HEK293 (cell line): ENCODE data around the gene SLCO1B3.

ENCODE experiments used
- CTCF ChIA-PET: fragments of 350-600 bp; formaldehyde crosslinking; extraction: SDS; loops from one replicate; lab custom pipeline; 2021; ENCODE audit warnings: antibody characterized with exemption; lab: Yijun Ruan, JAX
- POLR2A ChIA-PET: fragments of 300-600 bp; formaldehyde crosslinking; extraction: SDS; loops from one replicate; lab custom pipeline; 2020; ENCODE audit warnings: antibody characterized with exemption, inconsistent platforms; lab: Yijun Ruan, JAX
- H3K27ac ChIP-seq: fragments of 200-500 bp; sonication (Bioruptor generic); 2 replicates; pipeline ENCODE4 v1.5.1; 2014; ENCODE audit warnings: low read depth, low read length, control low read depth, inconsistent platforms; ENCODE audit errors: extremely low read depth
- H3K36me3 ChIP-seq, 2 experiments: fragments of 200-500 bp in 1 of 2; sonication (Bioruptor generic) in 1 of 2; 1 replicate in 1 of 2; 2 replicates in 1 of 2; pipeline ENCODE4 v1.5.1; 2014 to 2017; ENCODE audit warnings: inconsistent platforms in 2 of 2, low read length in 2 of 2; ENCODE audit not compliant: control insufficient read depth in 2 of 2, insufficient read depth in 1 of 2
- H3K4me1 ChIP-seq: fragments of 200-500 bp; sonication (Bioruptor generic); 2 replicates; pipeline ENCODE4 v1.5.1; 2014; ENCODE audit warnings: mild to moderate bottlenecking, low read length, inconsistent platforms; ENCODE audit not compliant: control insufficient read depth, insufficient read depth
- H3K4me3 ChIP-seq: 2 replicates; pipeline ENCODE4 v1.5.1; 2011; ENCODE audit warnings: low read depth, mild to moderate bottlenecking, control low read depth, low read length, moderate library complexity
- H3K9me3 ChIP-seq: fragments of 200-500 bp; sonication (Bioruptor generic); 2 replicates; pipeline ENCODE4 v1.5.1; 2014; ENCODE audit warnings: low read depth, low read length, inconsistent platforms; ENCODE audit not compliant: control insufficient read depth, insufficient read depth
- KLF10 ChIP-seq: fragments of 450-650 bp; IDR thresholded peaks from 2 replicates; pipeline ENCODE4 v1.5.1; 2018; ENCODE audit warnings: missing biosample characterization, mild to moderate bottlenecking, missing genetic modification characterization
- TRIM28 ChIP-seq: IDR thresholded peaks from 2 replicates; pipeline ENCODE4 v1.6.1; 2011; ENCODE audit warnings: low read length, control low read depth, borderline replicate concordance
- YY2 ChIP-seq: fragments of 450-650 bp; formaldehyde crosslinking; IDR thresholded peaks from 2 replicates; pipeline ENCODE4 v1.5.1; 2016; ENCODE audit warnings: missing biosample characterization, missing genetic modification characterization
- ZBTB20 ChIP-seq: fragments of 450-650 bp; formaldehyde crosslinking; IDR thresholded peaks from 2 replicates; pipeline ENCODE4 v1.5.1; 2016; ENCODE audit warnings: missing biosample characterization, missing genetic modification characterization
- ZBTB21 ChIP-seq: fragments of 450-650 bp; formaldehyde crosslinking; IDR thresholded peaks from 2 replicates; pipeline ENCODE4 v1.5.1; 2017; ENCODE audit warnings: missing biosample characterization, missing genetic modification characterization
- ZIC2 ChIP-seq: fragments of 450-650 bp; formaldehyde crosslinking; IDR thresholded peaks from 2 replicates; pipeline ENCODE4 v1.5.1; 2016; ENCODE audit warnings: missing biosample characterization, missing genetic modification characterization
- ZNF169 ChIP-seq: fragments of 450-650 bp; formaldehyde crosslinking; IDR thresholded peaks from 2 replicates; pipeline ENCODE4 v1.5.1; 2016; ENCODE audit warnings: missing biosample characterization, missing genetic modification characterization
- ZNF423 ChIP-seq: fragments of 450-650 bp; formaldehyde crosslinking; IDR thresholded peaks from 2 replicates; pipeline ENCODE4 v1.5.1; 2016; ENCODE audit warnings: missing biosample characterization, missing genetic modification characterization
- ZNF529 ChIP-seq: fragments of 450-650 bp; formaldehyde crosslinking; IDR thresholded peaks from 2 replicates; pipeline ENCODE4 v1.5.1; 2017; ENCODE audit warnings: missing genetic modification characterization, missing biosample characterization; ENCODE audit not compliant: insufficient replicate concordance
- ZNF548 ChIP-seq: fragments of 450-650 bp; formaldehyde crosslinking; IDR thresholded peaks from 2 replicates; pipeline ENCODE4 v1.5.1; 2016; ENCODE audit warnings: missing biosample characterization, missing genetic modification characterization
- ZNF626 ChIP-seq: fragments of 450-650 bp; sonication (Bioruptor Pico); formaldehyde crosslinking; IDR thresholded peaks from 2 replicates; pipeline ENCODE4 v1.5.1; 2018; ENCODE audit warnings: missing biosample characterization, missing genetic modification characterization, inconsistent platforms
- ZNF670 ChIP-seq: fragments of 450-650 bp; formaldehyde crosslinking; IDR thresholded peaks from 2 replicates; pipeline ENCODE4 v1.5.1; 2016; ENCODE audit warnings: missing biosample characterization, missing genetic modification characterization, low read depth
- ZNF701 ChIP-seq: fragments of 450-650 bp; formaldehyde crosslinking; IDR thresholded peaks from 2 replicates; pipeline ENCODE4 v1.5.1; 2016; ENCODE audit warnings: missing biosample characterization, missing genetic modification characterization
- ZNF776 ChIP-seq: fragments of 450-650 bp; formaldehyde crosslinking; IDR thresholded peaks from 2 replicates; pipeline ENCODE4 v1.5.0; 2017; ENCODE audit warnings: missing biosample characterization, missing genetic modification characterization, borderline replicate concordance
- ZNF830 ChIP-seq: fragments of 450-650 bp; IDR thresholded peaks from 2 replicates; pipeline ENCODE4 v1.5.0; 2018; ENCODE audit warnings: missing biosample characterization, missing genetic modification characterization, low read depth, mild to moderate bottlenecking, moderate library complexity
- ZNF837 ChIP-seq: fragments of 450-650 bp; formaldehyde crosslinking; IDR thresholded peaks from 2 replicates; pipeline ENCODE4 v1.5.1; 2016; ENCODE audit warnings: missing biosample characterization, missing genetic modification characterization
- TF ChIP-seq, protein P1 (sequence below): fragments of 450-650 bp; formaldehyde crosslinking; IDR thresholded peaks from 2 replicates; pipeline ENCODE4 v1.5.1; 2016; ENCODE audit warnings: missing biosample characterization, missing genetic modification characterization
- TF ChIP-seq, protein P2 (sequence below): sonication (generic); formaldehyde crosslinking; IDR thresholded peaks from 2 replicates; pipeline ENCODE4 v1.8.1; 2022; ENCODE audit warnings: mild to moderate bottlenecking, moderate library complexity, missing genetic modification reagents
- TF ChIP-seq, protein P3 (sequence below): fragments of 450-650 bp; IDR thresholded peaks from 2 replicates; pipeline ENCODE4 v1.5.1; 2018; ENCODE audit warnings: missing biosample characterization, missing genetic modification characterization
- TF ChIP-seq, protein P4 (sequence below): fragments of 450-650 bp; formaldehyde crosslinking; IDR thresholded peaks from 2 replicates; pipeline ENCODE4 v1.5.0; 2017; ENCODE audit warnings: missing biosample characterization, missing genetic modification characterization, borderline replicate concordance

The SLCO1B3 gene

DNA sequence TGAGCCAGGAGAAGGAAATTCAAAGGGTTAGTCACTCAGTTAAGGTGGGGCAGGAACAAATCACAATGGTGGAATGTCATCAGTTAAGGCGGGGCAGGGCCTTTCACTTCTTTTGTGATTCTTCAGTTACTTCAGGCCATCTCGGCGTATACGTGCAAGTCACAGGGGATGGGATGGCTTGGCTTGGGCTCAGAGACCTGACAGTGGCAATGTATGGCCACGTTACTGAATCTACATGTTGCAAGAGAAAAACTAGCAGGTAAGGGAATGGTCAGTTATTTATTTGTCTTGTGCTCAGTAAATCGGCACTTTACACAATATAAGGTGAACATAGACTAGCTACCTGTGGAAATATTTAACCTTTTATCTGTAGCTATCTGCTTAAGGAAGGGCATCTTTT is 11.9 kb downstream of the SLCO1B3 start:
- Histone ChIP-seq H3K36me3 (no peaks in the 10 kb centered on the region), H3K9me3 (no peaks in the 10 kb centered on the region), H3K27ac (no peak overlapping the region), H3K4me3 (no peak overlapping the region), H3K4me1 (no peaks in the 10 kb centered on the region)
- TF ChIP-seq ZNF776 (tag by site-specific recombination), result no peak
- no peak for TF ChIP-seq KLF10
- TF ChIP-seq TRIM28, result no peak
- TF ChIP-seq YY2 (tag by site-specific recombination), result no peak
- TF ChIP-seq ZBTB20, result no peak
- no peak for TF ChIP-seq ZNF529 (tag by site-specific recombination)
- TF ChIP-seq, protein P1, sequence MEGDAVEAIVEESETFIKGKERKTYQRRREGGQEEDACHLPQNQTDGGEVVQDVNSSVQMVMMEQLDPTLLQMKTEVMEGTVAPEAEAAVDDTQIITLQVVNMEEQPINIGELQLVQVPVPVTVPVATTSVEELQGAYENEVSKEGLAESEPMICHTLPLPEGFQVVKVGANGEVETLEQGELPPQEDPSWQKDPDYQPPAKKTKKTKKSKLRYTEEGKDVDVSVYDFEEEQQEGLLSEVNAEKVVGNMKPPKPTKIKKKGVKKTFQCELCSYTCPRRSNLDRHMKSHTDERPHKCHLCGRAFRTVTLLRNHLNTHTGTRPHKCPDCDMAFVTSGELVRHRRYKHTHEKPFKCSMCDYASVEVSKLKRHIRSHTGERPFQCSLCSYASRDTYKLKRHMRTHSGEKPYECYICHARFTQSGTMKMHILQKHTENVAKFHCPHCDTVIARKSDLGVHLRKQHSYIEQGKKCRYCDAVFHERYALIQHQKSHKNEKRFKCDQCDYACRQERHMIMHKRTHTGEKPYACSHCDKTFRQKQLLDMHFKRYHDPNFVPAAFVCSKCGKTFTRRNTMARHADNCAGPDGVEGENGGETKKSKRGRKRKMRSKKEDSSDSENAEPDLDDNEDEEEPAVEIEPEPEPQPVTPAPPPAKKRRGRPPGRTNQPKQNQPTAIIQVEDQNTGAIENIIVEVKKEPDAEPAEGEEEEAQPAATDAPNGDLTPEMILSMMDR (tag by site-specific recombination), result no peak
- TF ChIP-seq ZNF837 (tag by site-specific recombination), result no peak
- CTCF ChIA-PET, result interaction anchor here (0.7 kb wide), 1 partner anchor 14 kb away, joined by 3 read pairs; no protein-coding TSS in a partner anchor
- POLR2A ChIA-PET, result no interaction called here

DNA sequence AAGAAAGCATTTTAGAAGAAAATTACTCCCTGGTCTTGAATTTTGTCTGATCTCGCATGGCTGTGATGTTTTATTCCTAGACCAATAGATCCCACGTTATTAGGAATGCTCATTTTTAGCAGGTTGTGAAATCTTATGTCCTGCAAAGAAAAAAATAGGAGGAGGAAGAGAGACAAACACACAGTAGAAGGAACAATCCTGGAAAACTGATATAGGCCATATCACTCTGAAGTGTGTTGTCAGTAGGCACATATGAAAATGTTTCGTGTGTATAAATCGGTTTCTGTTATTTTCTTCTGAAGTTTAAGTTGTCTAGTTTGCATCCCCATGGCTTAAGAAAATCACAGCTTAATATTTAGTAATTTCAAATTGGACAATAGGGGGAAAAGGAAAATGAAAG is 12.4 kb downstream of the SLCO1B3 start:
- TF ChIP-seq ZNF670 (tag by site-specific recombination) (no peak), ZIC2 (tag by site-specific recombination) (no peak), ZBTB21 (no peak), ZNF626 (tag by site-specific recombination) (no peak), ZNF548 (tag by site-specific recombination) (no peak), ZNF423 (tag by site-specific recombination) (no peak), ZNF830 (no peak), ZNF701 (tag by site-specific recombination) (no peak), ZNF169 (tag by site-specific recombination) (no peak)
- TF ChIP-seq, protein P2, sequence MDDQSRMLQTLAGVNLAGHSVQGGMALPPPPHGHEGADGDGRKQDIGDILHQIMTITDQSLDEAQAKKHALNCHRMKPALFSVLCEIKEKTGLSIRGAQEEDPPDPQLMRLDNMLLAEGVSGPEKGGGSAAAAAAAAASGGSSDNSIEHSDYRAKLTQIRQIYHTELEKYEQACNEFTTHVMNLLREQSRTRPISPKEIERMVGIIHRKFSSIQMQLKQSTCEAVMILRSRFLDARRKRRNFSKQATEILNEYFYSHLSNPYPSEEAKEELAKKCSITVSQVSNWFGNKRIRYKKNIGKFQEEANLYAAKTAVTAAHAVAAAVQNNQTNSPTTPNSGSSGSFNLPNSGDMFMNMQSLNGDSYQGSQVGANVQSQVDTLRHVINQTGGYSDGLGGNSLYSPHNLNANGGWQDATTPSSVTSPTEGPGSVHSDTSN (CRISPR knock-in tag), result no peak
- TF ChIP-seq, protein P3, sequence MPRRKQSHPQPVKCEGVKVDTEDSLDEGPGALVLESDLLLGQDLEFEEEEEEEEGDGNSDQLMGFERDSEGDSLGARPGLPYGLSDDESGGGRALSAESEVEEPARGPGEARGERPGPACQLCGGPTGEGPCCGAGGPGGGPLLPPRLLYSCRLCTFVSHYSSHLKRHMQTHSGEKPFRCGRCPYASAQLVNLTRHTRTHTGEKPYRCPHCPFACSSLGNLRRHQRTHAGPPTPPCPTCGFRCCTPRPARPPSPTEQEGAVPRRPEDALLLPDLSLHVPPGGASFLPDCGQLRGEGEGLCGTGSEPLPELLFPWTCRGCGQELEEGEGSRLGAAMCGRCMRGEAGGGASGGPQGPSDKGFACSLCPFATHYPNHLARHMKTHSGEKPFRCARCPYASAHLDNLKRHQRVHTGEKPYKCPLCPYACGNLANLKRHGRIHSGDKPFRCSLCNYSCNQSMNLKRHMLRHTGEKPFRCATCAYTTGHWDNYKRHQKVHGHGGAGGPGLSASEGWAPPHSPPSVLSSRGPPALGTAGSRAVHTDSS (tag by site-specific recombination), result no peak
- TF ChIP-seq, protein P4, sequence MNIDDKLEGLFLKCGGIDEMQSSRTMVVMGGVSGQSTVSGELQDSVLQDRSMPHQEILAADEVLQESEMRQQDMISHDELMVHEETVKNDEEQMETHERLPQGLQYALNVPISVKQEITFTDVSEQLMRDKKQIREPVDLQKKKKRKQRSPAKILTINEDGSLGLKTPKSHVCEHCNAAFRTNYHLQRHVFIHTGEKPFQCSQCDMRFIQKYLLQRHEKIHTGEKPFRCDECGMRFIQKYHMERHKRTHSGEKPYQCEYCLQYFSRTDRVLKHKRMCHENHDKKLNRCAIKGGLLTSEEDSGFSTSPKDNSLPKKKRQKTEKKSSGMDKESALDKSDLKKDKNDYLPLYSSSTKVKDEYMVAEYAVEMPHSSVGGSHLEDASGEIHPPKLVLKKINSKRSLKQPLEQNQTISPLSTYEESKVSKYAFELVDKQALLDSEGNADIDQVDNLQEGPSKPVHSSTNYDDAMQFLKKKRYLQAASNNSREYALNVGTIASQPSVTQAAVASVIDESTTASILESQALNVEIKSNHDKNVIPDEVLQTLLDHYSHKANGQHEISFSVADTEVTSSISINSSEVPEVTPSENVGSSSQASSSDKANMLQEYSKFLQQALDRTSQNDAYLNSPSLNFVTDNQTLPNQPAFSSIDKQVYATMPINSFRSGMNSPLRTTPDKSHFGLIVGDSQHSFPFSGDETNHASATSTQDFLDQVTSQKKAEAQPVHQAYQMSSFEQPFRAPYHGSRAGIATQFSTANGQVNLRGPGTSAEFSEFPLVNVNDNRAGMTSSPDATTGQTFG (tag by site-specific recombination), result no peak
- TF ChIP-seq, all 188 proteins: peak for 0
- Histone ChIP-seq H3K4me3 (no peak overlapping the region), H3K4me1 (no peaks in the 10 kb centered on the region), H3K9me3 (no peaks in the 10 kb centered on the region), H3K36me3 (no peaks in the 10 kb centered on the region), H3K27ac (no peak overlapping the region)
- ChIA-PET POLR2A (no interaction called here), CTCF (interaction anchor here (0.7 kb wide), 1 partner anchor 13 kb away, joined by 3 read pairs; no protein-coding TSS in a partner anchor)
